Amniotic stem cell (primary cell): ENCODE measurements around the gene RAP1A.
A peak's percentile ranks its signal among the peaks of the same experiment; 100 is the strongest.

Source experiments
- DNase-seq: peaks from one replicate; lab custom pipeline; 2025; lab: John Stamatoyannopoulos, UW

Gene RAP1A

GRCh38 chr1:111619635-111620440 is at the start of gene RAP1A:
TSS of gene RAP1A (plus strand) at chr1:111619789. CDS start at chr1:111691361, 71,572 bp downstream.
- peak; percentile 87 for DNase-seq

- DNase-seq = no peak
These were observed 49.7 kb upstream of the RAP1A start for GRCh38 chr1:111569913-111570312.

GRCh38 chr1:111570781-111571181 is 48.8 kb upstream of the RAP1A start:
- no peak for DNase-seq

- no peak for DNase-seq
These were observed 48.4 kb upstream of the RAP1A start for GRCh38 chr1:111571239-111571638.

- no peak for DNase-seq
These were observed 47.6 kb upstream of the RAP1A start for GRCh38 chr1:111571987-111572386.

- DNase-seq = no peak
These were observed 43.0 kb upstream of the RAP1A start for GRCh38 chr1:111576547-111576946.

- DNase-seq = no peak
These were observed 41.8 kb upstream of the RAP1A start for GRCh38 chr1:111577814-111578213.

- DNase-seq = no peak
These were observed 38.4 kb upstream of the RAP1A start for GRCh38 chr1:111581166-111581565.

- DNase-seq = no peak
These were observed 37.6 kb upstream of the RAP1A start for GRCh38 chr1:111582016-111582415.

GRCh38 chr1:111582644-111583618 is 36.7 kb upstream of the RAP1A start:
- no peak for DNase-seq

GRCh38 chr1:111585447-111586086 is 34.0 kb upstream of the RAP1A start:
- no peak for DNase-seq

- no peak for DNase-seq
These were observed 33.5 kb upstream of the RAP1A start for GRCh38 chr1:111586112-111586511.

- DNase-seq = no peak
These were observed 31.9 kb upstream of the RAP1A start for GRCh38 chr1:111587509-111588174.

GRCh38 chr1:111591937-111592336 is 27.7 kb upstream of the RAP1A start:
- no peak for DNase-seq

GRCh38 chr1:111592389-111593361 is 26.9 kb upstream of the RAP1A start:
- peak; percentile 22 for DNase-seq

- no peak for DNase-seq
These were observed 25.9 kb upstream of the RAP1A start for GRCh38 chr1:111593403-111594305.

GRCh38 chr1:111594306-111594693 is 25.3 kb upstream of the RAP1A start:
- DNase-seq = no peak

GRCh38 chr1:111595807-111596206 is 23.8 kb upstream of the RAP1A start:
- no peak for DNase-seq

GRCh38 chr1:111596499-111596898 is 23.1 kb upstream of the RAP1A start:
- DNase-seq = no peak

GRCh38 chr1:111597426-111597825 is 22.2 kb upstream of the RAP1A start:
- DNase-seq = no peak
